Measurements from ENCODE around the gene NOTCH3. TPM values are rescaled to one million over a fixed set of nuclear protein-coding genes. Genes with fewer than 3 reads are reported as not detected.

The NOTCH3 gene
- total RNA-seq, 1 experiment from 2014 or later = 39.4 TPM

GRCh38 chr19:15178629-15179308 lies 22.0 kb downstream of the NOTCH3 start:
- no peak overlapping the region for H3K4me2 ChIP-seq (ENCODE audit: low read length)
- BruUV-seq (replicated peaks) = TSS peak; percentile 47
- ChIA-PET POLR2A (no interaction called here), CTCF (no interaction called here), RAD21 (ENCODE audit: low non-redundant PET in 1 of 2, low total read pairs in 2 of 2, uncharacterized antibody in 2 of 2, unreplicated experiment in 2 of 2) (no interaction called here)
- no peaks in the 10 kb centered on the region for H3K27me3 ChIP-seq (ENCODE audit: insufficient read depth, low read length)
- DNase-seq (ENCODE audit: low read depth, low spot score) (no peak), ATAC-seq (peak; percentile 63)
- H3K27ac ChIP-seq (ENCODE audit: low read depth, low read length) = no peak overlapping the region
- no peaks in the 10 kb centered on the region; a peak in 2 of 4 replicates for H3K36me3 ChIP-seq (ENCODE audit: control insufficient read depth in 1 of 2, insufficient read depth in 2 of 2, low read length in 2 of 2)
- H4K20me1 ChIP-seq (ENCODE audit: insufficient read depth) = no peaks in the 10 kb centered on the region
- no peak overlapping the region for H3K4me3 ChIP-seq (replicated peaks in 1 of 2; ENCODE audit: low read depth in 1 of 2, low read length in 2 of 2)
- peaks cover 0 to 3% of the 10 kb centered on the region in 2 experiments; a peak in 1 of 4 replicates for H3K4me1 ChIP-seq (ENCODE audit: control insufficient read depth in 1 of 2, insufficient read depth in 2 of 2, low read length in 2 of 2)
- H3K9me2 ChIP-seq (ENCODE audit: insufficient read depth) = no peaks in the 10 kb centered on the region
- intact Hi-C loops (cut with micrococcal nuclease) = no loop called here
- TF ChIP-seq POLR2AphosphoS5 (IDR thresholded peaks at IDR 0.05; ENCODE audit: low read depth, low read length) = no peak
- TF ChIP-seq CEBPB (IDR thresholded peaks at IDR 0.05; ENCODE audit: low read depth) = no peak
- no peak for TF ChIP-seq ELF1 (IDR thresholded peaks at IDR 0.05; ENCODE audit: borderline replicate concordance, low read depth)
- TF ChIP-seq ZFX (IDR thresholded peaks at IDR 0.05) = no peak
- TF ChIP-seq ZBTB33 (IDR thresholded peaks at IDR 0.05; ENCODE audit: extremely low read depth, insufficient replicate concordance, low read length) = no peak
- no peak for TF ChIP-seq CTCF (IDR thresholded peaks at IDR 0.05 in 2 of 3, conservative IDR thresholded peaks at IDR 0.05 in 1 of 3; ENCODE audit: borderline replicate concordance in 1 of 3, insufficient read depth in 1 of 3, low read depth in 2 of 3, low read length in 2 of 3)
- TF ChIP-seq REST (IDR thresholded peaks at IDR 0.05; ENCODE audit: low read depth) = no peak
- TF ChIP-seq SIN3A (IDR thresholded peaks at IDR 0.05; ENCODE audit: low read depth) = no peak
- no peak for TF ChIP-seq POLR2A (IDR thresholded peaks at IDR 0.05; ENCODE audit: borderline replicate concordance, extremely low read depth, insufficient read depth, insufficient read length)
- no peak for TF ChIP-seq EZH2phosphoT487 (IDR thresholded peaks at IDR 0.05; ENCODE audit: borderline replicate concordance)
- H3K9ac ChIP-seq (ENCODE audit: low read length) = no peak overlapping the region
- H3K79me2 ChIP-seq (ENCODE audit: insufficient read depth, low read length) = no peaks in the 10 kb centered on the region
- no peaks in the 10 kb centered on the region for H3K9me3 ChIP-seq (ENCODE audit: control insufficient read depth in 1 of 2, insufficient read depth in 1 of 2, low read depth in 1 of 2, low read length in 2 of 2)
- no peak overlapping the region for H2AFZ ChIP-seq (ENCODE audit: low read depth, low read length, poor library complexity, severe bottlenecking)
